Vagina (tissue), 2 donors: Measurements from ENCODE around the gene ZNF48.

Experiments used
- CTCF ChIP-seq, 3 experiments: fragments of 450-650 bp in 2 of 3; fragments of 200-600 bp in 1 of 3; sonication (generic) in 1 of 3; IDR thresholded peaks; one replicate each; pipeline ENCODE4 v1.5.1; 2017 to 2019; ENCODE audit warnings: antibody characterized with exemption in 3 of 3, mild to moderate bottlenecking in 2 of 3, moderate library complexity in 2 of 3
- POLR2A ChIP-seq, 2 donors: fragments of 450-650 bp; IDR thresholded peaks; one replicate each; pipeline ENCODE4 v1.6.1; 2017; ENCODE audit warnings: antibody characterized with exemption in 2 of 2, mild to moderate bottlenecking in 2 of 2, moderate library complexity in 2 of 2
- POLR2AphosphoS5 ChIP-seq, 2 donors: sonication (generic); formaldehyde crosslinking; IDR thresholded peaks; one replicate each; pipeline ENCODE4 v1.9.0; 2017; ENCODE audit warnings: antibody characterized with exemption in 2 of 2, mild to moderate bottlenecking in 2 of 2, low read depth in 1 of 2; ENCODE audit not compliant: insufficient read depth in 1 of 2

- TF ChIP-seq CTCF (IDR thresholded peaks at IDR 0.05) = no peak
- no peak for TF ChIP-seq POLR2A (IDR thresholded peaks at IDR 0.05)
- TF ChIP-seq POLR2AphosphoS5 (IDR thresholded peaks at IDR 0.05; ENCODE audit: insufficient read depth in 1 of 2, low read depth in 1 of 2) = no peak
These were observed 23.3 kb downstream of the ZNF48 start for GRCh38 chr16:30418350-30419181.
